ENCODE measurements around the gene SGCD.

The SGCD gene

DNA sequence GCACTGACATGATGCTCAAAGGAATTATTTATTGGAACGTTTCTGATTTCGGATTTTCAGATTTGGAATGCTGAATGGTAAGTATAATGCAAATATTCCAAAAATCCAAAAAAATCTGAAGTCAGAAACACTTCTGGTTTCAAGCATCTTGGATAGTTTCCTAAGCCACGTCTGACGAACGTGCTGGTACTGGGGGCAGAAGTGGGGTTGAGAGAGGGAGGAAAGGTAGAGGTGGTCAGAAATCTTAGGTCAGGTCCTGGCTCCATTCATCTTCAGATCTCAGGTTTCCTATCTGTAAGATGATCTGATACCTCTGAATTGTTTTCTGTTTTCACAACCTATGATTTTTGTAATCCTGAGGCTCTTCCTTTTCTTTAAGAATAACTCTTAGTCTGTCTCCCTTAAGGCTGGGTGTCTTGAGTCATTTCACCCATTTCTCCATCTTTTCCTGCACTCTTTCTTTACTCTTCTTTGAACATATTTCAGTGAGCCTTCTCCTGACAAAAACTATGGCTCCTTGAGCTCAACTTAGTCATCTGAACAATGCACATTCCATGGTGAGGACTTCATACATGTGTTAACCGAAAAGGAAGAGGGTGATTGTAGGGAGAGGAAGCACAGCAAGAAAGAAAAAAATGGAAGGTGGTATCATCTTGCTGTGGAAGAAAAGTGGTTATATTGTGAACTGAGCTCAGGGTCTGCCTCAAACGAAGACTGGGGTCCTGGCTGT lies 3.3 kb downstream of the SGCD start:
- Histone ChIP-seq H3K4me3 (ENCODE audit: low read length) (no peak overlapping the region), H3K9me3 (ENCODE audit: control insufficient read depth, low read length) (no peaks in the 10 kb centered on the region), H3K4me1 (ENCODE audit: control insufficient read depth, insufficient read depth, low read length) (peaks cover 25% of the 10 kb centered on the region), H3K36me3 (ENCODE audit: control insufficient read depth, insufficient read depth, low read length, severe bottlenecking) (peaks cover 4% of the 10 kb centered on the region), H3K9ac (ENCODE audit: low read length) (no peak overlapping the region), H3K27me3 (replicated peaks; ENCODE audit: control insufficient read depth, insufficient read depth, low read length) (no peaks in the 10 kb centered on the region)
- DNase-seq (ENCODE audit: low read depth) = peak; percentile 40

DNA sequence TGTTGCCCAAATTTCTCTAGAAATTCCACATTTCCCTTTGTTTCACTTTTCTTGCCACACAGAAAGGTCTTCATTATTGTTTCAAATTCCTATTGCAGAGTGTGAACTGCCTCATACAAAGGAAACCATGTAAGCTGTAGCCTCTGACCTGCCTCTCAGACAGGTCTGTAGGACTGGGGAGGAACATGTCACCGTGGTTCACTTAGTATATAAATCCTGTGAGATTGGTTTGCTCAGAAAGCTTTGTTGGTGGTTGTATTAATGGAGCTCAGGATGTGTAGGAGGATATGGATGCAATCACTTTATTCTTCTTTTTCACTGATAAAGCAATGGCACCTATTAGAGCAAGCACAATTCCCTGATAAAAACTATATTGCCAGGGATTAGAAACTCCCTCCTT lies 4.2 kb downstream of the SGCD start:
- Histone ChIP-seq H3K9ac (ENCODE audit: low read length) (no peak overlapping the region), H3K27me3 (replicated peaks; ENCODE audit: control insufficient read depth, insufficient read depth, low read length) (no peaks in the 10 kb centered on the region), H3K9me3 (ENCODE audit: control insufficient read depth, low read length) (no peaks in the 10 kb centered on the region), H3K36me3 (ENCODE audit: control insufficient read depth, insufficient read depth, low read length, severe bottlenecking) (peaks cover 4% of the 10 kb centered on the region), H3K4me1 (ENCODE audit: control insufficient read depth, insufficient read depth, low read length) (peaks cover 25% of the 10 kb centered on the region), H3K4me3 (ENCODE audit: low read length) (no peak overlapping the region)
- DNase-seq (ENCODE audit: low read depth) = no peak

DNA sequence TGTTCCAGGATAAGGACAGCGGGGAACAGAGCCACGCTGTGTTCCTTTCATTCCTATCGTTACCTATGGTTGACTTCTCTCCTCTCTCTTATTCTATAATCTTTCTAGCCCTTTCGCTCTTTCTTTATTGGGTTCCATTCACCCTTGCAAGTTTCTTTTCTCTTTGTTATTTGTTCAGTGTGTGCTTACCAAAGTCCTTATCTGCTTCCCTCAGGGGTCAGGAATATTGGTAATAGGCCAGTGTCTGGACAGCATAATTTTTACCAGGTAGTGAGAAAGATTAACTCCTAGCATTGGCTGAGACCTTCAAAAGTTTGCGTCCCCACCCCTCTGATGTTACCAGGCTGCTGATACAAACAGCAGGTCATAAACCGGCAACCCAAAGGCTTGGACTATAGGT lies 4.9 kb downstream of the SGCD start:
- H3K36me3 ChIP-seq (ENCODE audit: control insufficient read depth, insufficient read depth, low read length, severe bottlenecking) = peaks cover 4% of the 10 kb centered on the region
- H3K9ac ChIP-seq (ENCODE audit: low read length) = no peak overlapping the region
- no peak for DNase-seq (ENCODE audit: low read depth)
- H3K9me3 ChIP-seq (ENCODE audit: control insufficient read depth, low read length) = no peaks in the 10 kb centered on the region
- no peak overlapping the region for H3K4me3 ChIP-seq (ENCODE audit: low read length)
- no peaks in the 10 kb centered on the region for H3K27me3 ChIP-seq (replicated peaks; ENCODE audit: control insufficient read depth, insufficient read depth, low read length)
- peaks cover 20% of the 10 kb centered on the region for H3K4me1 ChIP-seq (ENCODE audit: control insufficient read depth, insufficient read depth, low read length)

DNA sequence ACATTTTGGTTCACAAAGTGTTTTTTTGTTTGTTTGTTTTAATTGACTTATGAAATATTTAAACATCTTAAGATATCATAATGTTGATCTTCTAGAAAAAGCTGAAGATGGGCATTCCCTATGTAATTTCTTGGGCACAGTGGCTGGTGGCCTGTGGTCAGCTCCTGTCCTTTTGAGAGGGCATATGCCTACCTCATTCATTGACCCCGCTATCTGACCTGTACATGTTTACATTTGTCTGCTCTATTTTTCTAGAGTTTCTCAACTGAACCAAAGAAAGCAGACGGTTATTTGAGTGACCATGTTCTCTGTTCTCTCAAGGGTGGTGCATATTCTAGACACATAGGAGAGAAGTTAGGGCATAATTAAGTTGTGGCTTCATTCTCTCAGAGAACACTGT lies 5.3 kb downstream of the SGCD start:
- DNase-seq (ENCODE audit: low read depth) = no peak
- no peaks in the 10 kb centered on the region for H3K27me3 ChIP-seq (replicated peaks; ENCODE audit: control insufficient read depth, insufficient read depth, low read length)
- peaks cover 4% of the 10 kb centered on the region for H3K36me3 ChIP-seq (ENCODE audit: control insufficient read depth, insufficient read depth, low read length, severe bottlenecking)
- no peak overlapping the region for H3K9ac ChIP-seq (ENCODE audit: low read length)
- H3K4me3 ChIP-seq (ENCODE audit: low read length) = no peak overlapping the region
- no peaks in the 10 kb centered on the region for H3K9me3 ChIP-seq (ENCODE audit: control insufficient read depth, low read length)
- peaks cover 20% of the 10 kb centered on the region for H3K4me1 ChIP-seq (ENCODE audit: control insufficient read depth, insufficient read depth, low read length)

DNA sequence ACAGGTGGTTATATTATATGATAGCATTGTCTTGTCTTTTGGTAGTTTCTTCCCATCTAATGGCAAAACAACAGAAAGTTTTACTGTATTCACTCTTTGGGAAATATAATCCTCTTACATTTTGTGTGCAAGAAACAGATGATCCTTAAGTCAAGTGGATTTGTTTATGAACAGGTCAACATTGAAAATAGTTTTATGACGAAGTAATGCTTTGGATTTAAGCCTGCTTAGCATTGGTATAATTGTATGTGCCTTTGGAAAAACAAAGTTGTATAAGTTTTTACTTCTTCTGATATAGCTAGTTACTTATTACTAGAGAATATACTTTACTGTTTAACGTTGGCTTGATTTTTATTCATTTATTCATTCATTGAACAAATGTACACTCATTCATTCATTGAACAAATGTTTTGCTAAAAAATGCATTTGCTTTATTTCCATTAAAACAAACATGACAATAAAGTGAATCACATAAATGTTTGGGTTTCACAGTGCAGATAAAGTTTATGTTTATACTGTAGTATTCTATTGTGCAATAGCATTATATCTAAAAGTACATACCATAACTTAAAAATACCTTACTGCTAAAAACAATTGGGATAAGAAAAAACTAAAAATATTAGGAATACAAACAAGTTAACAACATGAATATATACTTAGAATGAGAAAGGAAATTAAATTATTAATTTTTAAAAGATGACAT lies 12.3 kb downstream of the SGCD start:
- H3K9me3 ChIP-seq (ENCODE audit: control insufficient read depth, low read length) = no peaks in the 10 kb centered on the region
- no peak overlapping the region for H3K4me3 ChIP-seq (ENCODE audit: low read length)
- no peaks in the 10 kb centered on the region for H3K4me1 ChIP-seq (ENCODE audit: control insufficient read depth, insufficient read depth, low read length)
- DNase-seq (ENCODE audit: low read depth) = peak; percentile 62
- H3K27me3 ChIP-seq (replicated peaks; ENCODE audit: control insufficient read depth, insufficient read depth, low read length) = no peaks in the 10 kb centered on the region
- no peak overlapping the region for H3K9ac ChIP-seq (ENCODE audit: low read length)
- H3K36me3 ChIP-seq (ENCODE audit: control insufficient read depth, insufficient read depth, low read length, severe bottlenecking) = peaks cover 1% of the 10 kb centered on the region

DNA sequence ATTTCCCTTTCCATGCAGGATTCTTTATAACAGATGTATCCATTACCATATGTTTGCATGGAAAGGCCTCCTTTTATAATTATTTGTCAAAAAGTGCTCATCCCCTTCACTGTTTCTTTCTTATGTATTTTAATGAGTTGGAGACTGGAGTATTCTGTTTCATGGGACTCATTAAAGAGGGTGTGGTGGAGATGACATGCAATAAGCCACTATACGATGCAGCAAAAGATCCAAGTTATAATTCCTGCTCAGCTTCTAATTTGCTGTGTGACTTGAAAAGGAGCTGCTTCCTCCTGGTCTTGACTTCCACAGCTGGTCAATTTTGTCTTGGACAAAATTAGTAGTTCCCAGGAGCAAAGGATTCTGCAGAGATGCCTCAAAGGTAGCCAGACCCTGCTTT lies 13.9 kb downstream of the SGCD start:
- no peaks in the 10 kb centered on the region for H3K4me1 ChIP-seq (ENCODE audit: control insufficient read depth, insufficient read depth, low read length)
- no peak for DNase-seq (ENCODE audit: low read depth)
- peaks cover 6% of the 10 kb centered on the region for H3K36me3 ChIP-seq (ENCODE audit: control insufficient read depth, insufficient read depth, low read length, severe bottlenecking)
- no peak overlapping the region for H3K9ac ChIP-seq (ENCODE audit: low read length)
- H3K9me3 ChIP-seq (ENCODE audit: control insufficient read depth, low read length) = no peaks in the 10 kb centered on the region
- no peaks in the 10 kb centered on the region for H3K27me3 ChIP-seq (replicated peaks; ENCODE audit: control insufficient read depth, insufficient read depth, low read length)
- no peak overlapping the region for H3K4me3 ChIP-seq (ENCODE audit: low read length)

- Histone ChIP-seq H3K9me3 (ENCODE audit: control insufficient read depth, low read length) (no peaks in the 10 kb centered on the region), H3K4me3 (ENCODE audit: low read length) (no peak overlapping the region), H3K9ac (ENCODE audit: low read length) (no peak overlapping the region), H3K4me1 (ENCODE audit: control insufficient read depth, insufficient read depth, low read length) (no peaks in the 10 kb centered on the region), H3K36me3 (ENCODE audit: control insufficient read depth, insufficient read depth, low read length, severe bottlenecking) (peaks cover 8% of the 10 kb centered on the region), H3K27me3 (replicated peaks; ENCODE audit: control insufficient read depth, insufficient read depth, low read length) (no peaks in the 10 kb centered on the region)
- DNase-seq (ENCODE audit: low read depth) = no peak
These were observed 23.3 kb downstream of the SGCD start for GRCh38 chr5:156350256-156350655.

- Histone ChIP-seq H3K36me3 (ENCODE audit: control insufficient read depth, insufficient read depth, low read length, severe bottlenecking) (peaks cover 6% of the 10 kb centered on the region), H3K9ac (ENCODE audit: low read length) (no peak overlapping the region), H3K4me3 (ENCODE audit: low read length) (no peak overlapping the region), H3K4me1 (ENCODE audit: control insufficient read depth, insufficient read depth, low read length) (no peaks in the 10 kb centered on the region), H3K9me3 (ENCODE audit: control insufficient read depth, low read length) (no peaks in the 10 kb centered on the region), H3K27me3 (replicated peaks; ENCODE audit: control insufficient read depth, insufficient read depth, low read length) (no peaks in the 10 kb centered on the region)
- no peak for DNase-seq (ENCODE audit: low read depth)
These were observed 24.5 kb downstream of the SGCD start for GRCh38 chr5:156351423-156351822.

- Histone ChIP-seq H3K4me3 (ENCODE audit: low read length) (no peak overlapping the region), H3K36me3 (ENCODE audit: control insufficient read depth, insufficient read depth, low read length, severe bottlenecking) (no peaks in the 10 kb centered on the region), H3K9me3 (ENCODE audit: control insufficient read depth, low read length) (no peaks in the 10 kb centered on the region), H3K4me1 (ENCODE audit: control insufficient read depth, insufficient read depth, low read length) (peaks cover 5% of the 10 kb centered on the region), H3K27me3 (replicated peaks; ENCODE audit: control insufficient read depth, insufficient read depth, low read length) (no peaks in the 10 kb centered on the region), H3K9ac (ENCODE audit: low read length) (no peak overlapping the region)
- peak; percentile 69 for DNase-seq (ENCODE audit: low read depth)
These were observed 27.6 kb downstream of the SGCD start for GRCh38 chr5:156354571-156354970.

GRCh38 chr5:156356238-156356637 lies 29.3 kb downstream of the SGCD start:
- Histone ChIP-seq H3K9ac (ENCODE audit: low read length) (no peak overlapping the region), H3K27me3 (replicated peaks; ENCODE audit: control insufficient read depth, insufficient read depth, low read length) (no peaks in the 10 kb centered on the region), H3K4me3 (ENCODE audit: low read length) (no peak overlapping the region), H3K36me3 (ENCODE audit: control insufficient read depth, insufficient read depth, low read length, severe bottlenecking) (no peaks in the 10 kb centered on the region), H3K9me3 (ENCODE audit: control insufficient read depth, low read length) (no peaks in the 10 kb centered on the region), H3K4me1 (ENCODE audit: control insufficient read depth, insufficient read depth, low read length) (peaks cover 10% of the 10 kb centered on the region)
- DNase-seq (ENCODE audit: low read depth) = peak; percentile 78

GRCh38 chr5:156359476-156359875 lies 32.5 kb downstream of the SGCD start:
- no peaks in the 10 kb centered on the region for H3K9me3 ChIP-seq (ENCODE audit: control insufficient read depth, low read length)

More at GRCh38 chr5:156359476-156359875, 32.5 kb downstream of the SGCD start:
- Histone ChIP-seq H3K9ac (ENCODE audit: low read length) (no peak overlapping the region), H3K4me3 (ENCODE audit: low read length) (no peak overlapping the region), H3K36me3 (ENCODE audit: control insufficient read depth, insufficient read depth, low read length, severe bottlenecking) (no peaks in the 10 kb centered on the region), H3K4me1 (ENCODE audit: control insufficient read depth, insufficient read depth, low read length) (peaks cover 10% of the 10 kb centered on the region), H3K27me3 (replicated peaks; ENCODE audit: control insufficient read depth, insufficient read depth, low read length) (no peaks in the 10 kb centered on the region)
- DNase-seq (ENCODE audit: low read depth) = peak; percentile 75

All from adipocyte (in vitro differentiated cells).